GM06990 (cell line): ENCODE data around the gene RPGRIP1L.

ENCODE experiments used
- DNase-seq: peaks from one replicate; pipeline ENCODE4 v3.0.0-alpha.2; 2011; ENCODE audit not compliant: insufficient read length; ENCODE audit errors: extremely low read depth
- H3K27me3 ChIP-seq: replicated peaks from 2 replicates; pipeline ENCODE4 v1.6.0; 2011; ENCODE audit warnings: low read length; ENCODE audit not compliant: control insufficient read depth, insufficient read depth
- H3K36me3 ChIP-seq: 2 replicates; pipeline ENCODE4 v1.5.1; 2011; ENCODE audit warnings: low read length; ENCODE audit not compliant: control insufficient read depth, insufficient read depth
- H3K4me3 ChIP-seq: replicated peaks from 2 replicates; pipeline ENCODE4 v1.5.1; 2011; ENCODE audit warnings: low read depth, mild to moderate bottlenecking, control low read depth, low read length
- TF ChIP-seq, protein P1 (sequence below): IDR thresholded peaks from 2 replicates; pipeline ENCODE4 v1.5.1; 2011; ENCODE audit warnings: low read length, control low read depth, mild to moderate bottlenecking, inconsistent platforms; ENCODE audit not compliant: insufficient read depth, poor library complexity, severe bottlenecking

The RPGRIP1L gene

GRCh38 chr16:53744449-53744848, 40.8 kb upstream of the RPGRIP1L start:
- TF ChIP-seq, protein P1, sequence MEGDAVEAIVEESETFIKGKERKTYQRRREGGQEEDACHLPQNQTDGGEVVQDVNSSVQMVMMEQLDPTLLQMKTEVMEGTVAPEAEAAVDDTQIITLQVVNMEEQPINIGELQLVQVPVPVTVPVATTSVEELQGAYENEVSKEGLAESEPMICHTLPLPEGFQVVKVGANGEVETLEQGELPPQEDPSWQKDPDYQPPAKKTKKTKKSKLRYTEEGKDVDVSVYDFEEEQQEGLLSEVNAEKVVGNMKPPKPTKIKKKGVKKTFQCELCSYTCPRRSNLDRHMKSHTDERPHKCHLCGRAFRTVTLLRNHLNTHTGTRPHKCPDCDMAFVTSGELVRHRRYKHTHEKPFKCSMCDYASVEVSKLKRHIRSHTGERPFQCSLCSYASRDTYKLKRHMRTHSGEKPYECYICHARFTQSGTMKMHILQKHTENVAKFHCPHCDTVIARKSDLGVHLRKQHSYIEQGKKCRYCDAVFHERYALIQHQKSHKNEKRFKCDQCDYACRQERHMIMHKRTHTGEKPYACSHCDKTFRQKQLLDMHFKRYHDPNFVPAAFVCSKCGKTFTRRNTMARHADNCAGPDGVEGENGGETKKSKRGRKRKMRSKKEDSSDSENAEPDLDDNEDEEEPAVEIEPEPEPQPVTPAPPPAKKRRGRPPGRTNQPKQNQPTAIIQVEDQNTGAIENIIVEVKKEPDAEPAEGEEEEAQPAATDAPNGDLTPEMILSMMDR: no peak
- no peak overlapping the region for H3K4me3 ChIP-seq

DNA sequence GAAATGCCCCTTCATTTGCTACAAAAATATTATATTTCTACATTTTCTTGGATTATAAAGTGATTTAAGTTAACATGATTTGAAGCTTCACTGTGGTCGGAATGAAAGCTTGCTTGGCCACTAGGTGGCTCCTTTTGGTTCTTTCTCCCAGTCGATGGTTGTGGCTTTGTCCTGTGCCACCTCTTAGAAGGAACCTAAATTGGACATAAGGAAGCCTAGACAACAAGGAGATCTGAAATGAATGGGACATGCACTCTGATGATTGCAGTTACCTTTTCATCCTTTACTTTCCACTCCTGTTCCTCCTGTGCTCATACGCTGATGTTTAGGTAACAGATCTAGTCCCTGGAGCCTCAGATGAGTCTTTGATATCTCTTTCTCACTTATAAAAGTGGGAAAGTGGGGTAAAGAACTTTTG, 39.5 kb upstream of the RPGRIP1L start:
- DNase-seq: no peak
- Histone ChIP-seq H3K27me3 (no peaks in the 10 kb centered on the region), H3K4me3 (no peak overlapping the region), H3K36me3 (no peaks in the 10 kb centered on the region)
- TF ChIP-seq, protein P1: peak; percentile 81

More at GRCh38 chr16:53744449-53744848, 40.8 kb upstream of the RPGRIP1L start:
- Histone ChIP-seq H3K27me3 (no peaks in the 10 kb centered on the region), H3K36me3 (no peaks in the 10 kb centered on the region)
- DNase-seq: peak; percentile 12

GRCh38 chr16:53741546-53741945, 37.9 kb upstream of the RPGRIP1L start:
- Histone ChIP-seq H3K4me3 (no peak overlapping the region), H3K36me3 (no peaks in the 10 kb centered on the region), H3K27me3 (no peaks in the 10 kb centered on the region)
- TF ChIP-seq, protein P1: no peak
- DNase-seq: no peak

- Histone ChIP-seq H3K27me3 (no peaks in the 10 kb centered on the region), H3K36me3 (no peaks in the 10 kb centered on the region), H3K4me3 (no peak overlapping the region)
- TF ChIP-seq, protein P1: no peak
- DNase-seq: no peak
Observed at GRCh38 chr16:53740933-53741531, 37.4 kb upstream of the RPGRIP1L start.

DNA sequence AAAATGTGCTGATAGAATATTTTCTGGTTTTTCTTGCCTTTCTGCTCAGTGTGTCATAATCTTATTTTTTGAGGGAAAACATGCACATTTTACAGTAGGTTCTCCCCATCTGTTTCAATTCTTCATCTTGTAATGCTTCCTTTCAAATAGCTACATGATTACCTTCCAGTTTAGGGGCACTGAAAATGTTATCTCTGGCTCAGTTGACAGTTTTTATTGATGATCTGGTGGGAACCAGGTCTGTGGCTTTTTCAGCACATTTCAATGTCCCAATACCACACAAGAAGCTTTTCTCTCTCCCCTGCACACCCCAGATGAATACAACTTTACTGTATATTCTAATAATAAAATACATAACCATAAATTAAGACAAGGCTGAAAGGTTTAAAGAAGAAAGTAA, 36.8 kb upstream of the RPGRIP1L start:
- TF ChIP-seq, protein P1: no peak
- Histone ChIP-seq H3K27me3 (no peaks in the 10 kb centered on the region), H3K36me3 (no peaks in the 10 kb centered on the region), H3K4me3 (no peak overlapping the region)
- DNase-seq: no peak

- Histone ChIP-seq H3K36me3 (no peaks in the 10 kb centered on the region), H3K27me3 (no peaks in the 10 kb centered on the region), H3K4me3 (no peak overlapping the region)
- no peak for DNase-seq
- TF ChIP-seq, protein P1: no peak
Observed at GRCh38 chr16:53737552-53737951, 33.9 kb upstream of the RPGRIP1L start.
